IPS-20b (cell line): ENCODE measurements around the gene PCDH1.

Experiments
- H3K27ac ChIP-seq: one replicate; pipeline ENCODE4 v1.5.1; 2013; ENCODE audit warnings: low read length
- H3K27me3 ChIP-seq: 2 replicates; pipeline ENCODE4 v1.6.1; 2013; ENCODE audit warnings: mild to moderate bottlenecking, low read length, inconsistent platforms; ENCODE audit not compliant: insufficient read depth
- H3K36me3 ChIP-seq: 2 replicates; pipeline ENCODE4 v1.6.1; 2013; ENCODE audit warnings: low read depth, mild to moderate bottlenecking, inconsistent platforms, low read length, moderate library complexity; ENCODE audit not compliant: insufficient read depth
- H3K4me1 ChIP-seq: 2 replicates; pipeline ENCODE4 v1.6.1; 2013; ENCODE audit warnings: mild to moderate bottlenecking, control low read depth, inconsistent platforms, low read length, moderate library complexity; ENCODE audit not compliant: insufficient read depth
- H3K4me3 ChIP-seq: 2 replicates; pipeline ENCODE4 v1.5.1; 2013; ENCODE audit warnings: mild to moderate bottlenecking, low read length, inconsistent platforms
- H3K9ac ChIP-seq: 2 replicates; pipeline ENCODE4 v1.6.1; 2013; ENCODE audit warnings: low read depth, mild to moderate bottlenecking, inconsistent platforms, low read length, moderate library complexity
- H3K9me3 ChIP-seq: 2 replicates; pipeline ENCODE4 v1.6.1; 2013; ENCODE audit warnings: mild to moderate bottlenecking, low read depth, low read length, inconsistent platforms; ENCODE audit not compliant: insufficient read depth

PCDH1 gene

GRCh38 chr5:141862936-141863543 is 15.2 kb downstream of the PCDH1 start:
- Histone ChIP-seq H3K4me3 (no peak overlapping the region), H3K9me3 (no peaks in the 10 kb centered on the region), H3K9ac (no peak overlapping the region), H3K27ac (no peak overlapping the region), H3K4me1 (peaks cover 7% of the 10 kb centered on the region; the same call in 1 of the 2 replicates), H3K27me3 (no peaks in the 10 kb centered on the region), H3K36me3 (peaks cover 69% of the 10 kb centered on the region)

DNA sequence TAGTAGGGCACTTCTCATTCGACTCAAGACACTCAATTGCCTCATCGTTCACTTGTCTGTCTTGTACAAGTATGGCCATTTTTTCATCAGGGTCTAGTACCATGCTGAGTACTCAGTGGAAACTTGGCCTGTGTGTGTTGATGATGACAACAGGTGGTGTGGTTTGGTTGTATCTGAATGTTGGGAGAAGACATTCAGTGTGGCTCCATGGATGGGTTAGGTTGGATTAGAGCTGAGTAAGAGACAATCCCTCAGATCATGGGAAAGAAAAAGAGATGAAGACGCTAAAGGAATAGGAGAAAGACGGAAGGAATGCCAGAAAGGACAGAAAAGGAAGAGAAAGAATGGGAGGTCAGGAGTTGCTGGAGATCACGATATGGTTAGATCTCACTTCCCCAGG is 17.0 kb downstream of the PCDH1 start:
- peaks cover 13% of the 10 kb centered on the region for H3K4me1 ChIP-seq
- H3K9ac ChIP-seq: no peak overlapping the region
- peaks cover 61% of the 10 kb centered on the region for H3K36me3 ChIP-seq
- no peak overlapping the region for H3K27ac ChIP-seq
- no peaks in the 10 kb centered on the region for H3K27me3 ChIP-seq
- no peak overlapping the region for H3K4me3 ChIP-seq
- no peaks in the 10 kb centered on the region for H3K9me3 ChIP-seq

GRCh38 chr5:141858079-141858765 is 20.0 kb downstream of the PCDH1 start:
- H3K4me3 ChIP-seq: peak overlapping the region; percentile 12; the same call in 1 of the 2 replicates
- peaks cover 18% of the 10 kb centered on the region for H3K4me1 ChIP-seq
- H3K27ac ChIP-seq: no peak overlapping the region
- peak overlapping the region; percentile 31 for H3K9ac ChIP-seq
- H3K36me3 ChIP-seq: peaks cover 52% of the 10 kb centered on the region
- no peaks in the 10 kb centered on the region for H3K9me3 ChIP-seq
- no peaks in the 10 kb centered on the region for H3K27me3 ChIP-seq

DNA sequence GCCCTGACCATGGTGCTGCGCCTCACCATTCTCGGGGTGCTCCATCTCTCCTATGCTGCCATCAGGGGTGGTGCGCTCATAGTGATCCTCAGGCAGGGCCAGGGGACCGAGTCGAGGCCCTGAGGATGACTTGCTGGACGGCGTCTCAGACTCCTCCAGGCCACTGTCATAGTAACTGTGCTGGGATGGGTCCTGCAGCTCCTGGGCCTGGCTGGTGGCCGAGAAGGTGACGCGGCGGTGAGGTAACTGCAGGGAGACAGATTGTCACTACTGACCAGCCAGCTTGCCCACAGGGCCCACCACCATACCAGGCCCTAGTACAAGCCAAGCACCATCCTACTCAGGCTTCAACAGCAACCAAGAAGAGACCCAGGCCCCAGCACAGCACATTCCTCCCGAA is 21.0 kb downstream of the PCDH1 start:
- H3K9ac ChIP-seq: peak overlapping the region; percentile 31; the same call in 1 of the 2 replicates
- peaks cover 18% of the 10 kb centered on the region for H3K4me1 ChIP-seq

GRCh38 chr5:141856037-141856790 is 22.0 kb downstream of the PCDH1 start:
- Histone ChIP-seq H3K4me1 (peaks cover 21% of the 10 kb centered on the region), H3K27me3 (no peaks in the 10 kb centered on the region), H3K9ac (no peak overlapping the region), H3K36me3 (peaks cover 34% of the 10 kb centered on the region), H3K4me3 (no peak overlapping the region), H3K9me3 (no peaks in the 10 kb centered on the region), H3K27ac (no peak overlapping the region)

More for the DNA sequence above, 21.0 kb downstream of the PCDH1 start:
- H3K4me3 ChIP-seq: no peak overlapping the region
- no peaks in the 10 kb centered on the region for H3K9me3 ChIP-seq
- no peak overlapping the region for H3K27ac ChIP-seq
- H3K36me3 ChIP-seq: peaks cover 43% of the 10 kb centered on the region
- no peaks in the 10 kb centered on the region for H3K27me3 ChIP-seq

- H3K4me1 ChIP-seq: peaks cover 25% of the 10 kb centered on the region
- no peak overlapping the region for H3K27ac ChIP-seq
- H3K4me3 ChIP-seq: no peak overlapping the region
- no peaks in the 10 kb centered on the region for H3K9me3 ChIP-seq
- peaks cover 32% of the 10 kb centered on the region for H3K36me3 ChIP-seq
- H3K27me3 ChIP-seq: no peaks in the 10 kb centered on the region
- H3K9ac ChIP-seq: no peak overlapping the region
These were observed 22.8 kb downstream of the PCDH1 start for GRCh38 chr5:141855265-141856036.

DNA sequence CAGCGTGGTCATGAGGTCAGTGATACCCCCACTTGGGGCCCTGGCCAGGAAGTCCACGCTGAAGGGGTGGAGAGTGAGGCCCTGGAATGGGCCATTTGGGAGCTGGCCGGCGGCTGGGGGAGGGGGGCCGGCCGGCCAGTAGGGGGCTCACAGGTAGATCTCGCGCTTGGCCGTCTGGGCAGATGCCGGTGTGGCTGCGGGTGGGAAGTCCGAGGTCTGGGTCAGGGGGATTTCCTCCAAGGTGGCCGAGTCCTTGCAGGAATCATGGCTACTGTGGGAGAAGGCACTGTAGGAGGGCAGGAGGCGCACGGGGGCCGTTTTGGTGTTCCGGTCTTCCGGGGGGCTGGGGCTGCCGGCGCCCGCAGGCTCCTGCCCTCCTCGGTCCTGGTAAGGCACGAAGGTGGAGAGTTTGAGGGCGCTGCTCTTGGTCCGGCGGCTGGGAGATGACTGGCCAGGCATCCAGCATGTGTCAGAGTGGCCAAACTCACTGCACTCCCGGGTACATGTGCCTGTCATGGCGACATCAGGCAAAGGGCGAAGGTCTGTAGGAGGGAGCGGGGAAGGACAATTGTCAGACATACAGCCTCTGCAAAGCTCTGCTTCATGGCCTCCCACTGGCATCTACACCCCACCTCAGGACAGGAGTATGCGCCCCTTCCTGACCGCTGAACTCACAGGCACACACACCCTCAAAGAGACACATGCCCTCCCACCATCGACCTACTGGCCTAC is 24.1 kb downstream of the PCDH1 start:
- H3K9ac ChIP-seq: peak overlapping the region; percentile 47; the same call in 1 of the 2 replicates
- no peak overlapping the region for H3K4me3 ChIP-seq
- peak overlapping the region; percentile 54 for H3K27ac ChIP-seq
- peaks cover 32% of the 10 kb centered on the region for H3K36me3 ChIP-seq
- H3K9me3 ChIP-seq: no peaks in the 10 kb centered on the region
- H3K27me3 ChIP-seq: no peaks in the 10 kb centered on the region
- H3K4me1 ChIP-seq: peaks cover 25% of the 10 kb centered on the region

GRCh38 chr5:141852448-141852847 is 25.8 kb downstream of the PCDH1 start:
- Histone ChIP-seq H3K36me3 (peaks cover 32% of the 10 kb centered on the region), H3K27ac (no peak overlapping the region), H3K9ac (no peak overlapping the region), H3K4me3 (no peak overlapping the region), H3K27me3 (no peaks in the 10 kb centered on the region), H3K9me3 (no peaks in the 10 kb centered on the region), H3K4me1 (peaks cover 20% of the 10 kb centered on the region)

DNA sequence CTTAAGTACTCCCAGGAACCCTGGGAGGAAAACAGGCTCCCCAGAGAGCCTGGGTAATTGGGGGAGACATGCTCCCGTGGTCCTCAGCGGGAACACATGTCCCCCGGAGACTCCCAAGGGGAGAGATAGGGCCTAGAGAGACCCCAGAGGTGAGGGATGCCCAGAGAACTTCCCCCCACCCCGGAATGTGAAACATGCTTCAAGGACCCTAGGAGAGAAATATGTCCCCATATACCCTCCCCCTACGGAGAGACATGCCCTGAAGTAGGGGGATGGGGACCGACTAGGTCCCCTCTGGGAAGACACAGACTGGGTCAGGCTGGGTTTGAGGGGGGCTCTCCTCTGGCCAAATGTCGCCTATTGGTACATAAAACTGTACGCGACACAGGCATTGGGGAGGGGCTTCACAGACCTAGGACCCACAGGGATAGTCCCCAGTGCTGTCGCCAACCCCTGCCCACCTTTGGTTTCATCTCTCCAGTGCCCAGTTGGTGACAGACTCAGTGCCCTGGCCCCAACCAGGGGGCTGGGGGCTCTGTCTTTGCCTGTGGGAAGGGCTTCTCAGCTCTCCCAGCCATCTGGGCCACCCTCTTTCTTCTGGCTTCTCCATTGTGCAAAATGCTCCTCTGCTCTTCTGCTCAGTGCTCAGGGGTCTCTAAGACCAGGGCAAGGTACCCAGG is 26.9 kb downstream of the PCDH1 start:
- H3K27me3 ChIP-seq: no peaks in the 10 kb centered on the region
- peaks cover 22% of the 10 kb centered on the region for H3K4me1 ChIP-seq
- peak overlapping the region; percentile 77; the same call in 1 of the 2 replicates for H3K9ac ChIP-seq
- peaks cover 23% of the 10 kb centered on the region; the same call in 1 of the 2 replicates for H3K36me3 ChIP-seq
- no peaks in the 10 kb centered on the region for H3K9me3 ChIP-seq
- H3K27ac ChIP-seq: peak overlapping the region; percentile 83
- H3K4me3 ChIP-seq: peak overlapping the region; percentile 41; the same call in 1 of the 2 replicates

GRCh38 chr5:141850786-141851185 is 27.4 kb downstream of the PCDH1 start:
- no peaks in the 10 kb centered on the region for H3K27me3 ChIP-seq
- peak overlapping the region; percentile 41; the same call in 1 of the 2 replicates for H3K4me3 ChIP-seq
- H3K36me3 ChIP-seq: peaks cover 21% of the 10 kb centered on the region; the same call in 1 of the 2 replicates
- no peaks in the 10 kb centered on the region for H3K9me3 ChIP-seq
- peak overlapping the region; percentile 83 for H3K27ac ChIP-seq
- H3K4me1 ChIP-seq: peaks cover 28% of the 10 kb centered on the region
- H3K9ac ChIP-seq: peak overlapping the region; percentile 77; the same call in 1 of the 2 replicates
